GM18951 (cell line): ENCODE measurements around the gene KRTAP5-7.
"Not testable (repeated sequence)": the region's sequence is repeated elsewhere in the genome, so short reads cannot be mapped to it uniquely, and the experiment has no call there.

ENCODE experiments used
- POLR2A ChIP-seq: IDR thresholded peaks from 4 replicates; pipeline ENCODE4 v1.6.1; 2011; ENCODE audit warnings: mild to moderate bottlenecking; ENCODE audit not compliant: insufficient read length, insufficient read depth; ENCODE audit errors: extremely low read depth
- in situ Hi-C: fragments of 300-500 bp; cut with MboI; formaldehyde crosslinking; loops from one replicate; pipeline ENCODE4 v1.12.0; 2022; ENCODE audit warnings: low sequenced_read_pairs, mixed read lengths, inconsistent platforms; ENCODE audit not compliant: unreplicated experiment

The KRTAP5-7 gene

DNA sequence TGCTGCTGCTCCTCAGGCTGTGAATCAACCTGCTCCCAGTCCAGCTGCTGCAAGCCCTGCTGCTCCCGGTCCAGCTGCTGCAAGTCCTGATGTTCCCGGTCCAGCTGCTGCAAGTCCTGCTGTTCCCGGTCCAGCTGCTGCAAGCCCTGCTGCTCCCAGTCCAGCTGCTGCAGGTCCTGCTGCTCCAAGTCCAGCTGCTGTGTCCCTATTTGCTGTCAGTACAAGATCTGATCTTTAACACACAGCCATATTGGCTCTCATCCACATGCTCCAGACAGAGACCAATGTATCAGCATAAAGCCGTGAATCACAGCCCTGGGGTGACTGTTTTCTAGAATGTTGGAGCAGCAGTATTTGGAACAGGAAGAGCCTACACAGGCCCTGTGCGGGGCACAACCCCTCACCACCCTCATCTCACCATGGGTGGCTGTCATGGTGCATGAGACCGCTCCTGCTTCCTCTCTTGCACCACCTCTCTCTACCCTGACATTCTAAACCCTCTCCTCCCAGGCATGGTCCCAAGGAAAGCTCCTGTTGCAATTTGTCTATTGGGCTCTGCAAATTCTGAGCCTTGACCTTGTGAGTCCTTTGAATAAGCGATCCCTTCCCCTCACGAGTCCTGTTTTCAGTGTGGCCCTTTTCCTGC is 41.8 kb downstream of the KRTAP5-7 start:
- in situ Hi-C loops = no loop called here
- no peak for TF ChIP-seq POLR2A

DNA sequence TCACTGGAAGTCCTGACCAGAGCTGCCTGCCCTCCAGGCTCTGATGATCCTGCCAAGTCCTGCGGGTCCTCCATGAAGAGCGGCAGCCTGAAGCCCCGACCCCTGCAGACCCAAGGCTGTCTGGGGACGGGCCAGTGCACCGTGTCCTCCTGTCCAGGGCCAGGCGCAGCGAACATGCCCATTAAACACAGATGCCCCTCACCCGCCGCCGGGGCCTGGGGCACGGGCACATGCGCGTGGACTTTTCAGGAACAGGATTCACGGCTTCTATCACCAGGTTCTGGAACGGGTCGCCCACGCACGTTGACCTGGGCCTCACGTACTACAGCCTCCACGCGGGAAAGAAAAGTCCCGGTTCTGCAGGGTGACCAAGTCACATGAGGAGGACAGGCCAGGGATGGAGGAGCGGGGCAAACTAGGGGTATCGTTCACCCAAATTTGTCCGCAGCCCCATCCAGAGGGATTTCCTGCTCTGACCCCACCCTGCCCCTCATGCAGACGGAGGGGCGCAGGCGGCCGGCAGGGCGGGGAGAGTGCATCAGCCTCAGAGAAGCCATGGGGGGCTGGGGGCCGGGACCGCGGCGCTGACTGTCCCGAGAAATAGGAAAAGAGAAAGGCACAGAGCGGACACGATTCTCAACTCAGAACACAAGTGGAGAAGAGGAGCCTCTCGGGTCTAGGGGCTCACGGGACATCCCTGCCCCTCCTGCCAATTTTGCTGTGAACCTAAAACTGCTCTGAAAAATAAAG is 44.2 kb downstream of the KRTAP5-7 start:
- in situ Hi-C loops = not testable (repeated sequence)

DNA sequence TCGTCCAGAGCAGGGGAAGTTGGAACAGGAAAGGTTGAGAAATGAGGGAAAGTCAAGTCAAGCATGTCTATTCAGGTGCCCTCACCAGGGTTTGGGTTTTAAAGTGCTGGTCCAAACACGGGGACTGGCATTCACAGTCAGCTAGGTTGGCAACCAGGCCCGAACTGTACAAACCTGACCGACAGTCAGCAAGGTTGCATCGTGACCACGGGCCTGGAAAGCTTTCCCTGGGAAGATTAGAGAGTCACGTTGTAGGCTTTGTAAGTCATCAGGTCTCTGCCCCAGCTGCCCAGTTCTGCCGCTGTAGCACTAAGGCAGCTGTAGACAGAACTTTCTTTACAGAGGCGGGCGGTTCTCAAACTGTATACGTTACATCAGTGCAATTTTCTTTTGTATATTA is 45.7 kb downstream of the KRTAP5-7 start:
- in situ Hi-C loops = no loop called here
- no peak for TF ChIP-seq POLR2A

DNA sequence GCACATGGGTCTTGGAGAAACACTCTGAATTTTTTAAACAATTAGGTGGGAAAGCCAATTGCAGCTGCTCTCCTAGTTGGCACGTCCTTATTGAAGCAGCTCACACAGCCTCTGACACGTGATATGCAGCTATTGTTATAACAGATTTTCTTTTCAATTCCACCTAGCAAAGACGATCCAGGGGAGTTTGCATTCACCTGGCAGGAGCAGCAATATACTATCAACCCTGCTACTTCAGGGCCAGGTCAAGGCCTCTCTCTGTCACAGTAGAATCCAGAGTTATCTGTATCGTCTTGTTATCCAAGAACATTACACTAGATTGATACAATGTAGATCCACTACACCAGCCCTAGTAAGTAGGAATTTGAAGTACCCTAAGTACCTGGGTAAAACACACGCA is 47.4 kb downstream of the KRTAP5-7 start:
- in situ Hi-C loops = no loop called here
- no peak for TF ChIP-seq POLR2A

DNA sequence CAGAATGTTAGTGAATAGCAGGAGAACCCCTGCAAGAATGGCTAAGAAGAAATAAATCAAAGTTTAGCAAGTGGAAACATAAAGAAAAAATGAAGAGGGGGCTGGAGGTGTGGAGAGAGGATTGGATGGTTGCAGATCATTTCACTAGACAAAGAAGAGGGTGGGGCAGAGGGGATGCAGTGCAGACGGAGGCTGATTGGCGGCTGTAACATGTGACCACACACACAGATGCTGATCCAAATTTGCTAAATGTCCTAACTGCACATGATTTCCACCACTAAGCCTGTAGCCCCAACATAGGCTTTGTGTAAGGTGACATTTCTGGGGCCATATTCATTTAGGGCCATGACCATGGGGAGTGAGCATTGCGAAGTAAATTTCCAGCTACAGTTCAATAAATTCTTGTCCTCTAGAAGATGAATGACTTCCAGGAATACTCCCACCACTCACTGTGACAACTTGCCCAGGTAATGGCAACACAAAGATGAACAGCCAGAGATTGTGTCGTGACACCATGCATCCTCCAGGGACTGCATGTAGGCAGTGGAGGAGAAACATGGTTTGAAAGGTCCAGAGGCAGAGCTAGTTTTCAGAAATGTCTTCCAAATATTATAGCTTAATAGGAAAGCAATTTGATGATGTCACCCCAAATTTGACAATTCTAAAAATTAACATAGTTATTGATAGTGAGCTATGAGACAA is 48.8 kb downstream of the KRTAP5-7 start:
- in situ Hi-C loops = no loop called here
- no peak for TF ChIP-seq POLR2A

DNA sequence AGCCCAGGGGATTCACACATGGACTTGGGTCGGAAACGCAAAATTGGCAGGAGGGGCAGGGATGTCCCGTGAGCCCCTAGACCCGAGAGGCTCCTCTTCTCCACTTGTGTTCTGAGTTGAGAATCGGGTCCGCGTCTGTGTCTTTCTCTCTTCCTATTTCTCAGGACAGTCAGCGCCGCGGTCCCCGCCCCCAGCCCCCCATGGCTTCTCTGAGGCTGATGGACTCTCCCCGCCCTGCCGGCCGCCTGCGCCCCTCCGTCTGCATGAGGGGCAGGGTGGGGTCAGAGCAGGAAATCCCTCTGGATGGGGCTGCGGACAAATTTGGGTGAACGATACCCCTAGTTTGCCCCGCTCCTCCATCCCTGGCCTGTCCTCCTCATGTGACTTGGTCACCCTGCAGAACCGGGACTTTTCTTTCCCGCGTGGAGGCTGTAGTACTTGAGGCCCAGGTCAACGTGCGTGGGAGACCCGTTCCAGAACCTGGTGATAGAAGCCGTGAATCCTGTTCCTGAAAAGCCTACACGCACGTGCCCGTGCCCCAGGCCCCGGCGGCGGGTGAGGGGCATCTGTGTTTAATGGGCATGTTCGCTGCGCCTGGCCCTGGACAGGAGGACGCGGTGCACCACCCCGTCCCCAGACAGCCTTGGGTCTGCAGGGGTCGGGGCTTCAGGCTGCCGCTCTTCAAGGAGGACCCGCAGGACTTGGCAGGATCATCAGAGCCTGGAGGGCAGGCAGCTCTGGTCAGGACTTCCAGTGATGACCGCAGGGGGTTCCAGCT is 49.8 kb downstream of the KRTAP5-7 start:
- in situ Hi-C loops = not testable (repeated sequence)

DNA sequence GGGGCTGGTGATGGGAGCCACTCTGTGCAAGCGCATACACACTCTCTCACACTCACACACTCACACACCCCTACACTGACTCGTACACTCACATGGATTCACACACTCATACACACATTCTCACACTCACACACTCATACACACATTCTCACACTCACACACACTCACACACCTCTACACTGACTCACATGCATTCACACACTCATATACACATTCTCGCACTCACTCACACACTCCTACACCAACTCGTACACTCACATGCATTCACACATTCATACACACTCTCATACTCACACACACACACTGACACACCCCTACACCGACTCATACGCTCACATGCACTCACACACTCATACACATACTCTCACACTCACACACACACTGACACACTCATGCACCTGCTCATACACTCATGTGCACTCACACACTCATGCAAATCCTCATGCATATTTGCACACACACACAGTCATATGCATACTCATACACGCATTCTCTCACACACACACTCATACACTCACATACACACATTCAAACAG is 50.5 kb downstream of the KRTAP5-7 start:
- in situ Hi-C loops = no loop called here
- no peak for TF ChIP-seq POLR2A
